ENCODE measurements around the gene CPN1.

CPN1 gene

GRCh38 chr10:100041306-100042002 lies 40.2 kb downstream of the CPN1 start:
- no peak for TF ChIP-seq CTCF (IDR thresholded peaks at IDR 0.05; ENCODE audit: control insufficient read depth, extremely low read depth, insufficient read depth)
- no peak for DNase-seq (ENCODE audit: low read depth)
- no peak overlapping the region for H3K4me3 ChIP-seq (ENCODE audit: low read depth, low read length)

DNA sequence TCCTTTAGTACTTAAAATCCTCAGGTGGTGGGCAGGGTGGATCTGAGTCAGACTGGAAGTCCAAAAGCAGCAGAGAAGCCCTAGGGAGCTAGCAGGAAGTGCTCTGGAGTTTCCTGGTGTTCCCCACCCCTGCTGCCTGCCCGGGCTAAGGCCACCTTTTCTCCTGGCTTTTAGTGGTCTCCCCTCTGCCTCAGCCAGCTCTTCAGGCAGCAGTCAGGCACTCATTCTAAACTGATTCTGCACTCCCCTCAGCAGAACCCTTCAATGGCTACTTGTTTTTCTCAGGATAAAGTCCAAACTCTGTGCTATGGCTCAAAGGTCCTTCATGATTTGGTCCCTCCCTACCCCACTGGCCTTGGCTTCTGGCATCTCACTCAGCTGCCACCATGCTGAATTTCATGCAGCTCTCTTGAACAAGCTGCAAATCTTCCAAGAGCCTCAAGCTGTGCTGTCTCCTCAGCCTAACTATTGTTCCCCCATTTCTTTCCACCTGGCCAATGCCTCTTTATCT lies 43.1 kb downstream of the CPN1 start:
- TF ChIP-seq CTCF (IDR thresholded peaks at IDR 0.05; ENCODE audit: control insufficient read depth, extremely low read depth, insufficient read depth), result no peak
- no peak overlapping the region for H3K4me3 ChIP-seq (ENCODE audit: low read depth, low read length)
- no peak for DNase-seq (ENCODE audit: low read depth)

GRCh38 chr10:100037758-100038315 lies 43.8 kb downstream of the CPN1 start:
- no peak overlapping the region for H3K4me3 ChIP-seq (ENCODE audit: low read depth, low read length)
- no peak for DNase-seq (ENCODE audit: low read depth)
- TF ChIP-seq CTCF (IDR thresholded peaks at IDR 0.05; ENCODE audit: control insufficient read depth, extremely low read depth, insufficient read depth), result no peak

- no peak overlapping the region for H3K4me3 ChIP-seq (ENCODE audit: low read depth, low read length)
- no peak for TF ChIP-seq CTCF (IDR thresholded peaks at IDR 0.05; ENCODE audit: control insufficient read depth, extremely low read depth, insufficient read depth)
- DNase-seq (ENCODE audit: low read depth), result no peak
Observed at GRCh38 chr10:100036850-100037249, 44.8 kb downstream of the CPN1 start.

DNA sequence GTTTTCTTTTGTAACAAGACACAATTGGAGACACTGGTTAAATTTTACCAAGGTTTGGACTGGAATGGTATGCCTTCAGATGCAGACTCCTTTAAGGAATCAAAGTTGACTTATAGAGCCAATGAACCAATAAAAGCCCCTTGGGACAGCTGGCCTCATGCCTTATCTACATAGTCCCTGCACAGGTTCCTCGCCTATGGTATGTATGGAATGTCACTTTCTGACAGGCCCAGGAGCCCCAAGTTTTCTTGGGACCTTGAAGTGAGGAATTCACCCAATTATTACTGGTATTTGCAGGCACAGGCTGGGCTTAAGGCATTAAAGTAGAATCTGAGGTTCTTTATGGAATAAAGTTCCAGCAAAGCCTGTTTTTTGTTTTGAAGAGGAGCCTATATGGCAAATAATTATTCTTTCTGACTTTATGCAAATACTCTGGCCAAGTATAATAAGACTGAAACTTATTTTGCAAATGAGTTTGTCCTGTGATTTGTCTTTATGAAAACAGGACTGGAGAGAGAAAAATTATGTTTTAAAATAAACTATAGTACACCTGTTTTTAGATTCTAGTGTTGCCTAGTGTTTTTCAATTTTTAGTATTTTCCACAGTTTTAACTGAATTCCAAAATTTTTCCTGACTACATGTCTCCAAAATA lies 47.8 kb downstream of the CPN1 start:
- TF ChIP-seq CTCF (IDR thresholded peaks at IDR 0.05; ENCODE audit: control insufficient read depth, extremely low read depth, insufficient read depth), result no peak
- no peak for DNase-seq (ENCODE audit: low read depth)
- no peak overlapping the region for H3K4me3 ChIP-seq (ENCODE audit: low read depth, low read length)

GRCh38 chr10:100027416-100027815 lies 54.3 kb downstream of the CPN1 start:
- no peak overlapping the region for H3K4me3 ChIP-seq (ENCODE audit: low read depth, low read length)
- DNase-seq (ENCODE audit: low read depth), result no peak
- TF ChIP-seq CTCF (IDR thresholded peaks at IDR 0.05; ENCODE audit: control insufficient read depth, extremely low read depth, insufficient read depth), result no peak

Measured in LNCaP clone FGC (cell line).